ENCODE measurements around the gene ELOVL1.
A peak's percentile ranks its signal among the peaks of the same experiment; 100 is the strongest.

Gene ELOVL1

DNA sequence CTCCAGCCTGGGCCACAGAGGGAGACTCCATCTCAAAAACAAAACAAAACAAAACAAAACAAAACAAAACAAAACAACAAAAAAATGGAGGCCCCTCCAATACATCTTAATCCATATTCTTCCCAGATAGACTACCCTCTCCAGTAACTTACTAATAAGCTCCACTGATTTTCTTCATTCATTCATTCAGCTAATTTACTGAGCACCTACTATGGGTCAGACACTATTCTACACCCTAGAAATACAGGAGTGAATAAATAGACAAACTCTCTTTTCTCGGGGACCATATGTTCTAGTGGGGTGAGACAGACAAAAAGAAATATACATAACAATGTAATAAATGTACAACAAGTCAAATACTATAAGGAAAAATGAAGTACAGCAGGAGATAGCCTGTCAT is 16.8 kb downstream of the ELOVL1 start:
- no peak overlapping the region for H3K4me3 ChIP-seq (ENCODE audit: low read length)
- H3K36me3 ChIP-seq (ENCODE audit: control insufficient read depth, insufficient read depth, low read length): no peaks in the 10 kb centered on the region
- H3K4me1 ChIP-seq (ENCODE audit: control insufficient read depth, insufficient read depth, low read length): peaks cover 34% of the 10 kb centered on the region
- H3K27me3 ChIP-seq (ENCODE audit: control insufficient read depth, insufficient read depth, low read length): no peaks in the 10 kb centered on the region
- H3K9me3 ChIP-seq (ENCODE audit: control insufficient read depth, low read length): no peaks in the 10 kb centered on the region
- no peak overlapping the region for H3K9ac ChIP-seq (ENCODE audit: low read length)

DNA sequence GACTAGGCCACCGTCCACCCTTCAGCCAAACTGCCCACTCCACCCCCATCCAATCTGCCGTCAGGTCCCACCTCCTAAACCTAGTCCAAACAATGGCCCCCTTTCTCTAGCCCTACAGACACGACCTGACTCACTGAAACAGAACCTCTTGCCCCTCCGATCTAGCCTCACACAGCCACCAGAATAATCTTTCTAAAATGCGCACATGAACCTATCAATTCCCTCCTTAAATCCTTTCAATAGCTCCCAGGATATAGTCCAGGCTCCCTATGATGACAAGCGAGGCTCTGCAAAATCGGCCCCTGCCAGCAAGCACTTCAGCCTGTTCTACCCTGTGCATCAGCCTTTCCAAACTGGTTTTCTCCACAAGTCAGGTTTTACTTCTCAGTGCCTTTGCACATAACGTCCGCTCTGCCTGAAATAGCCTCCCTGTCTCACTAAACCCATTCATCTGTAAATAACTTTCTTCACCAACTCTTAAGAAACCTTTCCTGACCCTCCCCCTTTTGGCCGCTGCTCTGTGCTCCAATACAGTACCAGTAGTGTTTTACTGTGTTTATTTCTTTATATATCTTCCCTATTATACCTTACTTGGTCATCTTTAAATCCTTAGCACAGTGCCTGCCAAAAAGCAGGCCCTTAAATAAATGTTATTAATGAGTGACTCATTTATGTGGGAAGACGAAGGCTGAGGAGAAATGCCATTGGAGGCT is 18.1 kb downstream of the ELOVL1 start:
- Histone ChIP-seq H3K27me3 (ENCODE audit: control insufficient read depth, insufficient read depth, low read length) (no peaks in the 10 kb centered on the region), H3K4me1 (ENCODE audit: control insufficient read depth, insufficient read depth, low read length) (peaks cover 46% of the 10 kb centered on the region), H3K9ac (ENCODE audit: low read length) (peak overlapping the region; percentile 87), H3K36me3 (ENCODE audit: control insufficient read depth, insufficient read depth, low read length) (no peaks in the 10 kb centered on the region), H3K9me3 (ENCODE audit: control insufficient read depth, low read length) (no peaks in the 10 kb centered on the region), H3K4me3 (ENCODE audit: low read length) (no peak overlapping the region)

DNA sequence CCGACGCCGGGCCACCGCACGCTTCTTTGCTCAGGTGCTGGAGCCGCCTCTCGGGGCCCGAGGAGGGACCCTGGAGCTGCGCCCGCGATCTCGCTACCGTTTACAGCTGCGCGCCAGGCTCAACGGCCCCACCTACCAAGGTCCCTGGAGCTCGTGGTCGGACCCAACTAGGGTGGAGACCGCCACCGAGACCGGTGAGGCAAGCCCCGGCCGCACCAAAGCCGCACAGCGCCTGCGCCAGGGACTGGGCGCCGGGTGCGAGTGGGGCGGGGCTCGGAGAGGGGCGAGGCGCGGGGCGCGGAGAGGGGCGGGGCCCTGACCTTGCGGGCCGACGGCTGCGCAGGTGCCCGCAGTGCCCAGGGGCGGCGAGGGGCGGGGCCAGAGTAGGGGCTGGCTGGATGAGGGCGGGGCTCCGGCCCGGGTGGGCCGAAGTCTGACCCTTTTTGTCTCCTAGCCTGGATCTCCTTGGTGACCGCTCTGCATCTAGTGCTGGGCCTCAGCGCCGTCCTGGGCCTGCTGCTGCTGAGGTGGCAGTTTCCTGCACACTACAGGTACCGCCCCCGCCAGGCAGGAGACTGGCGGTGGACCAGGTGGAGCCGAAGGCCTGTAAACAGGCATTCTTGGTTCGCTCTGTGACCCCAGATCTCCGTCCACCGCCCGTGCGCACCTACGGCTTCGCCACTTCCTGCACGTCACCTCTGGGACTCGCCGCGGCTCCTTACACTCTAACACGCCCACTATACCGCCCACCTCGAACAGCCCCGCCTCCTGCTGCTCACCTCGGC is 18.8 kb downstream of the ELOVL1 start:
- Histone ChIP-seq H3K36me3 (ENCODE audit: control insufficient read depth, insufficient read depth, low read length) (no peaks in the 10 kb centered on the region), H3K4me3 (ENCODE audit: low read length) (peak overlapping the region; percentile 22), H3K4me1 (ENCODE audit: control insufficient read depth, insufficient read depth, low read length) (peaks cover 53% of the 10 kb centered on the region), H3K27me3 (ENCODE audit: control insufficient read depth, insufficient read depth, low read length) (no peaks in the 10 kb centered on the region), H3K9ac (ENCODE audit: low read length) (peak overlapping the region; percentile 87), H3K9me3 (ENCODE audit: control insufficient read depth, low read length) (no peaks in the 10 kb centered on the region)

DNA sequence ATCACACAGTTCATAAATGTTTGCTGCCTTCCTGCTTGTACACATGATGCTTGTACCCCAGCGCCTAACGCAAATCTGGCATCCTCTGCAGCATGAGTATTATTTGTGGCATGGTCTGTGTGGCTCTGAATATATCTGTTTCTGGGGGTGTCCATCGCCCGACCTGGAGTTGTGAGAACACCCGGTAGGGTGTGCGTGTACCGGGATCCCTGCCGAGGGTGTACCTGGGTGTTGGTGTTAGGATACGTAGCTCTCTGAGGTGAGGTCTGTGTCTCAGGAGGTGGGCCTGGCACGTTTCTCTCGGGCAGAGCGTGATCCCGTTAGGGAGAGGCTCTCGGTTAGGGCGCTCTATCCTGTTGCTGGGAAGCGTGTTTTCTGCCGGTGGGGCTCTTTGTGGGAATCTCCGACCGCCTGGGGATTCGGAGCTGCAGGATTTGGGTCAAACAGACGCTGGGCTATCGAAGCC is 19.4 kb downstream of the ELOVL1 start:
- no peaks in the 10 kb centered on the region for H3K27me3 ChIP-seq (ENCODE audit: control insufficient read depth, insufficient read depth, low read length)
- H3K36me3 ChIP-seq (ENCODE audit: control insufficient read depth, insufficient read depth, low read length): no peaks in the 10 kb centered on the region
- H3K9me3 ChIP-seq (ENCODE audit: control insufficient read depth, low read length): no peaks in the 10 kb centered on the region
- peak overlapping the region; percentile 87 for H3K9ac ChIP-seq (ENCODE audit: low read length)
- H3K4me3 ChIP-seq (ENCODE audit: low read length): peak overlapping the region; percentile 22
- peaks cover 55% of the 10 kb centered on the region for H3K4me1 ChIP-seq (ENCODE audit: control insufficient read depth, insufficient read depth, low read length)

DNA sequence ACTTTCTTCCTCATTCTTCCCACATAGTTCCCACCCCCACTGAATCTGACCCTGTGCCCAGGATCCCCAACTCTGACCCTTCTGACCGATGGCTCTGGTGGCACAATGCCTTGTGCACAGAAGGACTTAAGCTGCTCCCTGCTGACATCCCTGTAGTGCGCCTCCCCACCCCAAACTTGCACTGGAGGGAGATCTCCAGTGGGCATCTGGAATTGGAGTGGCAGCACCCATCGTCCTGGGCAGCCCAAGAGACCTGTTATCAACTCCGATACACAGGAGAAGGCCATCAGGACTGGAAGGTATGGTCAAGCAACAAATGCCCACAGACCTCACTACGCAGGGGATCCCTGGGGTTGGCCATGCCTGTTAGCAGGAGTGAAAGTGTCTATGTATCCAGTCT is 21.2 kb downstream of the ELOVL1 start:
- Histone ChIP-seq H3K36me3 (ENCODE audit: control insufficient read depth, insufficient read depth, low read length) (no peaks in the 10 kb centered on the region), H3K4me3 (ENCODE audit: low read length) (no peak overlapping the region), H3K9me3 (ENCODE audit: control insufficient read depth, low read length) (no peaks in the 10 kb centered on the region), H3K27me3 (ENCODE audit: control insufficient read depth, insufficient read depth, low read length) (no peaks in the 10 kb centered on the region), H3K9ac (ENCODE audit: low read length) (no peak overlapping the region), H3K4me1 (ENCODE audit: control insufficient read depth, insufficient read depth, low read length) (peaks cover 54% of the 10 kb centered on the region)

DNA sequence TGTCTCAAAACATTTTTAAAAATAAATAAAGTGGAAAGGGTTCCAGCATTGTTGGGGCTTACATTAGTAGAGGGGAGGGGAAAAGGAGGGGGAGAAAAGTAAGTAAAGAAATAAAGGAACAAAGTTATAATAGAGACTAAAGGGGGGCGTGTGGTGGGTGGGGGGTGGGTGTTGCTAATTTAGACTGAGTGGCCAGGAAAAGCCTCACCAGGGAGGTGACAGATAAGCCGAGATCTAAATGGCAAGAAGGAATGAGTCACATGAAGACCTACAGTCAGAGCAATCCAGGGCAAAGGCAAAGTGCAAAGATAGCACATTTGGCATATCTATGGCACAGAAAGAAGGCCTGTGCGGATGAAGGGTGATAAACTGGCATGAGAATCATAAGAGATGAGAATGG is 22.7 kb downstream of the ELOVL1 start:
- no peaks in the 10 kb centered on the region for H3K9me3 ChIP-seq (ENCODE audit: control insufficient read depth, low read length)
- no peaks in the 10 kb centered on the region for H3K27me3 ChIP-seq (ENCODE audit: control insufficient read depth, insufficient read depth, low read length)
- peaks cover 49% of the 10 kb centered on the region for H3K4me1 ChIP-seq (ENCODE audit: control insufficient read depth, insufficient read depth, low read length)
- H3K9ac ChIP-seq (ENCODE audit: low read length): no peak overlapping the region
- no peak overlapping the region for H3K4me3 ChIP-seq (ENCODE audit: low read length)
- no peaks in the 10 kb centered on the region for H3K36me3 ChIP-seq (ENCODE audit: control insufficient read depth, insufficient read depth, low read length)

DNA sequence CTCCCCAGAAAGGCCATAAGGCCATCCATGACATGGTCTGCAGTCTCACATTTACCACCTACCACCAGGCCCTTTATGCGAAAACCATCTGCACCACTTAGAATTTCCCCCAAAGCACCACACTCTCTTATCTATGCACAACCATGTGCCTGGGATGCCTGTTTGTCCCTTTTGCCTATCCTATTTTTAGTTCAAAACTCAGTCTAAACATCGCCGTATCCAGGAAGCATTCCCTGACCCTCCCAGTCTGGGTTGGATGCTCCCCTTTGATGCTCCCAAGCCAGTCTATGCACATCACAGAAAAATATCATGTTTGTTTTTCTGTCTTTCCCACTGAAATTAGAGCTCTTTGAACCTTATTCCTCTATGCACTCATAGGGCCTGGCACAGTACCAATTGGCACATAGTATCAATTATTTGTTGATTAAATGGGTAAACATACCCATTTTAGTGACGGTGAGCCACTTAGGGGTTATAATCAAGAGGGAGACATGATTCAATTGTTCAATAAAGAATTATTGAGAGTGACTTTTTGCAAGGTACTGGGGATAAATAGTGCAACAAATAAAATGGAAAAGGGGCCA is 23.5 kb downstream of the ELOVL1 start:
- no peaks in the 10 kb centered on the region for H3K27me3 ChIP-seq (ENCODE audit: control insufficient read depth, insufficient read depth, low read length)
- no peaks in the 10 kb centered on the region for H3K9me3 ChIP-seq (ENCODE audit: control insufficient read depth, low read length)
- no peak overlapping the region for H3K9ac ChIP-seq (ENCODE audit: low read length)
- no peak overlapping the region for H3K4me3 ChIP-seq (ENCODE audit: low read length)
- H3K4me1 ChIP-seq (ENCODE audit: control insufficient read depth, insufficient read depth, low read length): peaks cover 42% of the 10 kb centered on the region
- no peaks in the 10 kb centered on the region for H3K36me3 ChIP-seq (ENCODE audit: control insufficient read depth, insufficient read depth, low read length)

DNA sequence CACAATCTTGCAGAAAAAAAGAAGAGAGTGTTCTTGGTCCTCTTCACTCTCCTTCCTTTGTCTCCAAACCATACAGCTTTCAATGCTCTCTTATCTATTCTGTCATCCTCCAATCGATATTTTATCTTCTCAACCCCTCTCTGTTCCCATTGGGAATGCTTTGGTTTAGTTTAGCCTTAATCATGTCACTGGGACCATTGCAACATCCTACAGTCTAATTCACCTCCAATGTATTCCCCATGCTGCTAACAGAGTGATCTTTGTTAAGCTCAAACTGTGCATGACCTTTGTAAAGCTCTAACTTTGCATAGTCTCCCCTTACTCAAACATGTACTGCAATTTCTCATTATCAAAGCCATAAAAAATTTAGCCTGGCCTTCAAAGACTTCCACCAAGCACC is 27.3 kb downstream of the ELOVL1 start:
- H3K36me3 ChIP-seq (ENCODE audit: control insufficient read depth, insufficient read depth, low read length): no peaks in the 10 kb centered on the region
- no peak overlapping the region for H3K4me3 ChIP-seq (ENCODE audit: low read length)
- no peaks in the 10 kb centered on the region for H3K9me3 ChIP-seq (ENCODE audit: control insufficient read depth, low read length)
- H3K27me3 ChIP-seq (ENCODE audit: control insufficient read depth, insufficient read depth, low read length): no peaks in the 10 kb centered on the region
- no peak overlapping the region for H3K9ac ChIP-seq (ENCODE audit: low read length)
- H3K4me1 ChIP-seq (ENCODE audit: control insufficient read depth, insufficient read depth, low read length): peaks cover 17% of the 10 kb centered on the region

DNA sequence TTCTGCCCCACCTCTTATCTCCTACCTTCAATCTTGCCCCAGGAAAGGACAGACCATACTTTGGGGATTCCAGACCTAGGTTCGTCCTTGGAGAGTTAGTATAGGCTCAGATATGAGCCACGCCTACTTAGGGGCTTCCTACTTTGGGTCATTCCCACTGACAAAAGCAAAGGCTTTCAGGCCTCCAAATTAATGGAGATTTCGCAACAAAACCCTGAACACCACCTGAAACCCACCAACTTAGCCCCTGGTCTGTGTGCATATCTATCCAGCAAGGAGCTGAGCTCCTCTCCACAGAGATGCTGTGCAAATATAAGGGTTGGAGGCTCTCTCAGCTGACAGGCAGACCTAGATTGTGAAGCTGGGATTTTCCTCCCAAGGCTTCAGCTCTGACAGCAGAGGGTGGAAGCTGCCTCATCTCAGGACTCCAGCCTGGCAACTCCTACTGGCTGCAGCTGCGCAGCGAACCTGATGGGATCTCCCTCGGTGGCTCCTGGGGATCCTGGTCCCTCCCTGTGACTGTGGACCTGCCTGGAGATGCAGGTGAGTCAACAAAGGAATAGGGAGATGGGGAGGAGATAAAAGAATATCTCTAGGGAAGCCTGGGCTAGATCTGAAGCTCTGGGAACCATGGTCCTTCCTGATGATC is 28.1 kb downstream of the ELOVL1 start:
- Histone ChIP-seq H3K27me3 (ENCODE audit: control insufficient read depth, insufficient read depth, low read length) (no peaks in the 10 kb centered on the region), H3K9me3 (ENCODE audit: control insufficient read depth, low read length) (no peaks in the 10 kb centered on the region), H3K9ac (ENCODE audit: low read length) (no peak overlapping the region), H3K4me1 (ENCODE audit: control insufficient read depth, insufficient read depth, low read length) (peaks cover 9% of the 10 kb centered on the region), H3K4me3 (ENCODE audit: low read length) (no peak overlapping the region), H3K36me3 (ENCODE audit: control insufficient read depth, insufficient read depth, low read length) (no peaks in the 10 kb centered on the region)

DNA sequence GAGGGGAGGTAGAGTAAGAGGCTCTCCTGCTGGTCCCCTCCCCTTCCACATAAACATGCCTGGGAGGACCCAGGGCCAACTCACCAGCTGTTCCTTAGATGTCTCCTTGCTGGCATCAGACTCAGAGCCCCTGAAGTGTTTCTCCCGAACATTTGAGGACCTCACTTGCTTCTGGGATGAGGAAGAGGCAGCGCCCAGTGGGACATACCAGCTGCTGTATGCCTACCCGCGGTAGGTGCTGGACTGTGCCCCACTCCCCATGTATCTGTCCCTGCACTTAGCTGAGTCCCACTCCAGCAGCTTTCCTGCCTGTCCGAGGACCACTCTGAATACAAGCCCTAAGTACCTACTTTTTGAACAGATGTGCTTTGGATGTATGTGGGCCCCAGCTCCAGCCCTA is 29.8 kb downstream of the ELOVL1 start:
- H3K36me3 ChIP-seq (ENCODE audit: control insufficient read depth, insufficient read depth, low read length): no peaks in the 10 kb centered on the region
- no peaks in the 10 kb centered on the region for H3K4me1 ChIP-seq (ENCODE audit: control insufficient read depth, insufficient read depth, low read length)
- H3K27me3 ChIP-seq (ENCODE audit: control insufficient read depth, insufficient read depth, low read length): no peaks in the 10 kb centered on the region
- no peak overlapping the region for H3K9ac ChIP-seq (ENCODE audit: low read length)
- H3K4me3 ChIP-seq (ENCODE audit: low read length): no peak overlapping the region
- no peaks in the 10 kb centered on the region for H3K9me3 ChIP-seq (ENCODE audit: control insufficient read depth, low read length)

DNA sequence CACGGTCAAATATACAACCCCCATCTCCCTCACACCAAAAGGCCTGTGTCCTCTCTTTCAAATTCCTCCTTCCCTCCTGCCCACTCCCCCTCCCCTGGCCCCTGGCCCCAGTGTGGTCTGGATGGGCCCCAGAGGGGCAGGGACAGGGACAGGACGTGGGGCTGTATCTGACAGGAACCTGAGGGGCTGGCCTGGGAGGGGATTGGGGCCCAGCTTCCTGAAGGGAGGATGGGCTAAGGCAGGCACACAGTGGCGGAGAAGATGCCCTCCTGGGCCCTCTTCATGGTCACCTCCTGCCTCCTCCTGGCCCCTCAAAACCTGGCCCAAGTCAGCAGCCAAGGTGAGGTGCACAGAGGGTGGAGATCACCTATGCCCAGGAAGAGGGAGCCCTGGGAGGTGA is 30.2 kb downstream of the ELOVL1 start, which contains the start of gene MPL:
TSS of gene MPL (plus strand) at position 231 of the 400 bp plus-strand sequence. CDS start at position 262, 31 bp downstream.
- Histone ChIP-seq H3K9me3 (ENCODE audit: control insufficient read depth, low read length) (no peaks in the 10 kb centered on the region), H3K36me3 (ENCODE audit: control insufficient read depth, insufficient read depth, low read length) (no peaks in the 10 kb centered on the region), H3K9ac (ENCODE audit: low read length) (no peak within 1 kb of the TSS), H3K4me3 (ENCODE audit: low read length) (no peak within 1 kb of the TSS), H3K4me1 (ENCODE audit: control insufficient read depth, insufficient read depth, low read length) (no peaks in the 10 kb centered on the region), H3K27me3 (ENCODE audit: control insufficient read depth, insufficient read depth, low read length) (no peaks in the 10 kb centered on the region)

Data from mucosa of stomach (tissue), 1 donor.